Left kidney (tissue), 2 donors: ENCODE results near the gene THPO. TPM values are rescaled to one million over a fixed set of nuclear protein-coding genes. Genes with fewer than 3 reads are reported as not detected.
A peak's percentile ranks its signal among the peaks of the same experiment; 100 is the strongest.

Source experiments
- DNase-seq: peaks from one replicate; pipeline ENCODE4 v3.0.0-alpha.2; 2013
- polyA plus RNA-seq: library from polyadenylated mRNA; unstranded; fragments of 120-200 nt; gene quantifications from one replicate; pipeline ENCODE4 v1.2.1, GENCODE V29; 2013; ENCODE audit not compliant: insufficient read length

The THPO gene
- polyA plus RNA-seq, 1 donor: 3.3 TPM

- DNase-seq: no peak
Measured at GRCh38 chr3:184386047-184386806, 8.2 kb upstream of the THPO start.

GRCh38 chr3:184384856-184385422 lies 6.9 kb upstream of the THPO start:
- DNase-seq: no peak

GRCh38 chr3:184384342-184384741 lies 6.3 kb upstream of the THPO start:
- no peak for DNase-seq

- DNase-seq: no peak
Measured at GRCh38 chr3:184383033-184383740, 5.2 kb upstream of the THPO start.

GRCh38 chr3:184382326-184383032 lies 4.5 kb upstream of the THPO start:
- no peak for DNase-seq

GRCh38 chr3:184381261-184382224 lies 3.5 kb upstream of the THPO start:
- DNase-seq: no peak

GRCh38 chr3:184380627-184381260 lies 2.7 kb upstream of the THPO start:
- DNase-seq: no peak

GRCh38 chr3:184380185-184380626 lies 2.2 kb upstream of the THPO start:
- no peak for DNase-seq

- DNase-seq: no peak
Measured at GRCh38 chr3:184379358-184380184, 1.6 kb upstream of the THPO start, which contains the start of gene CHRD. Gene CHRD, plus strand, starts transcription at chr3:184380054. Its CDS starts 265 bp downstream, at chr3:184380319.

GRCh38 chr3:184378651-184379357 lies 797 bp upstream of the THPO start:
- no peak for DNase-seq

- DNase-seq: no peak
Measured at GRCh38 chr3:184377374-184377773, 633 bp downstream of the THPO start.

- DNase-seq: no peak
Measured at GRCh38 chr3:184375747-184376461, 2.1 kb downstream of the THPO start.

- DNase-seq: no peak
Measured at GRCh38 chr3:184373422-184373821, 4.6 kb downstream of the THPO start.

GRCh38 chr3:184372911-184373310 lies 5.1 kb downstream of the THPO start:
- no peak for DNase-seq

GRCh38 chr3:184372296-184372821 lies 5.6 kb downstream of the THPO start:
- DNase-seq: no peak

GRCh38 chr3:184371570-184372018 lies 6.4 kb downstream of the THPO start:
- peak; percentile 75 for DNase-seq

- no peak for DNase-seq
Measured at GRCh38 chr3:184368586-184369183, 9.3 kb downstream of the THPO start.

GRCh38 chr3:184368116-184368515 lies 9.9 kb downstream of the THPO start:
- no peak for DNase-seq
